Activated CD8-positive, alpha-beta memory T cell treated with anti-CD3 and anti-CD28 coated beads, Interleukin-2, amount 50 U/mL, for 24 hours (primary cell): ENCODE results near the gene ASXL3.

Source experiments
- DNase-seq: peaks from one replicate; pipeline ENCODE4 v3.0.0-alpha.2; 2020; ENCODE audit errors: extremely low read depth

Gene ASXL3

DNA sequence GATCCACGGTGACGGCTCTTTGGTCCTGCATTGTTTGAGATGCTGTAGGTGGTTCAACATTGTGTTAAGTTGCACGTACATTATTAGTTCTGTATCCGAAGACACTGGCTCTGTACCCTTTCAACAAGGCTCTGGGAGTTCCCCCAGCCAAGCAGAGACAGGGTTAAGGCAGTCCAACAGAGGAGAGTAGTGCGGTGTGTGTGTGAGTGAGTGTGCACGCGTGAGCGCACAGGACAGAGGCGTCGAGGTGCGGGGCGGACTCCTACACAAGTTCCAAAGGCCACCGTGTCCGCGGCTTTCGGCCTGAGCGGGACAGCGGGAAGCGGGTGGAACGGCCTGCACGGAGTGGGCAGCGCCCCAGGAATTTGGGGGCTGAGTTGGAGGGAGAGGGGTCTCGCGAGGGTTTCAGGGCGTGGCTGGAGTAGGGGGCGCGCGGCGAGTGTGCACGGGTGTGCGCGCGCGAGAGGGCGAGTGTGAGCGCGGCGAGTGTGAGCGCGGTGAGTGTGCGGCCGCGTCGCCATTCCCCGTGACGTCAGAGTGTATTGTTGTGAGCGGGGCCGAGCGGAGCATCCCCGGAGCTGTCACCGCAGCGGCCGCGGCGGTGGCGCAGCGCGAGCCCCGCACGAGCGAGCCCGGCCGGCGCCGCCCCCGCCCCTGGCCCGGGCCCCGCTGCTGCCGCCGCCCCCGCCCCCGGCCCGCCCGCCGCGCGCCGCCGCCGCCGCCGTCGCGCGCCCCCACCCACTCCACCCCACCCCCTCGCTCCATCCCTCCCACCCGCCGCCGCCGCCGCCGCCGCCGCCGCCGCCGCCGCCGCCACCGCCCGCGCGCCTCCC is at the start of gene ASXL3:
Gene ASXL3, plus strand, starts transcription at position 535 of the 833 bp plus-strand sequence. CDS start 413 bp downstream, outside the sequence.
- DNase-seq, result no peak

DNA sequence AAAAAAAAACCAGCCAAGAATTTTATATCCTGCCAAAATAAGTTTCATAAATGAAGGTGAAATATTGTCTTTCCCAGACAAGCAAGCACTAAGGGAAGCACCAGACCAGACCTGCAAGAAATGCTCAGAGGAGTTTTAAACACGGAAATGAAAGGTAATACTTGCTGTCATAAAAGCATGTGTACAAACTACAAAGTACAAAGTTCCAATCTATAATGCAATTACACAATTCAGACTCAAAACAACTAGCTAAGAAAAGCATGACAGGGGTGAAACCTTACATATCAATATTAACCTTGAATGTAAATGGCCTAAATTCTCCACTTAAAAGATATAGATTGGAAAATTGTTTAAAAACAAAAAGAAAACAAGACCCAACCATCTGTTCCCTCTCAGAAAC is 45.0 kb upstream of the ASXL3 start:
- no peak for DNase-seq

DNA sequence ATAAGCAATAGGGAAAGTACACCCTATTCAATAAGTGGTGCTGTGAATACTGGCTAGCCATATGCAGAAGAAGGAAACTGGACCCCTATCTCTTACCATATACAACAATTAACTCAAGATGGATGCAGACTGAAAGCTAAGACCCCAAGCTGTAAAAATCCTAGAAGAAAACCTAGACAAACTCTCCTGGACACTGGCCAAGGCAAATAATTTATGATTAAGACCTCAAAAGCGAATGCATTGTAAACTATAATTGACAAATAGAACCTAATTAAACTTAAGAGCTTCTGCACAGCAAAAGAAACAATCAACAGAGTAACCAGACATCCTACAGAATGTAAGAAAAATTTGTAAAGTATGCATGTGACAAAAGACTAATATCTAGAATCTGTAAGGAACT is 41.1 kb upstream of the ASXL3 start:
- DNase-seq, result no peak

DNA sequence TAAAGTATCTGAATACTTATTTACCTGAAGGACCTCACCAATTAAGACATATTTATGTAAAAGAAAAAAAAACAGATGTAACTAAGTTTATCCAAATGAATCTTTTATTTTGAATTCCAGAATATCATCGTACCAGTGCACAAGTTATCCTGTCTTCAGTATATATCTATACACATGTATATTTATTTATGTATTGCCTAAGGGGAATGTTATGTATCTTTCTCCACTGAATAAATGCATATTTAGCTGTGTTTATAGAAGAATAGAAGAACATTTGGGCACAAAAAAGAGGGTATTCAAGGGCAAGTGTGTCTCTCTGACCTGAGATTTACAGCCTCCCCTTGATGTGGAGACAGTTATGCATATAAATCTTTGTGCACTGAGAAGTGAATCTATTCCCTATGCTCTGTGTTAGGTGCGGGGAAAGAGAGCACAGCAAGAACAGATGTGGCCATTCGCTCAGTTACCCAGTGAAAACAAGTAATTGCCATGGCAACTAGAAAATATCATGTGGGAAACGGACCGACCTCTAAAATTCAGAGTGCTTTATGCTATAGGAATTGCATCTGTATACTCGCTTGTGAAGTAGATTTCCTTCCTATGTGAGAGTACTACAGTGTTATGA is 39.5 kb upstream of the ASXL3 start:
- DNase-seq, result no peak

DNA sequence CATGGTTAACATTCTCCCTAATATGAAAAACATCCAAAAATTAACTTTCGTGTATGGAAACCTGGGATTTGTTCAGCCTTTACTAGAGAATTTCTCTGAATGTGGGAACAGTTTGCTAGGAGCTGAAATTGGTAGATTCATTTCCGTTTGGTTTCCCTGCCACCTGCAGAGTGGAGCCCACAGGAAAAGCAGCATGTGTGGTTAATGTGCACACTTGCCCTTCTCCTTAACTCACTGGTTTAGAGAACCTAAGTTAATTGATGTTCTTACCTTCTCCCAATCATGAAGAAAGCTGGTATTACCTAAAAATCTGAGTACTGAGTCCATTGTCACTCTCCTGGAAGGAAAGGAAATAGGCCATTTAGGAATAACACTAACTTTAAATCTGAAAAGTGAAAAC is 37.6 kb upstream of the ASXL3 start:
- DNase-seq, result no peak

DNA sequence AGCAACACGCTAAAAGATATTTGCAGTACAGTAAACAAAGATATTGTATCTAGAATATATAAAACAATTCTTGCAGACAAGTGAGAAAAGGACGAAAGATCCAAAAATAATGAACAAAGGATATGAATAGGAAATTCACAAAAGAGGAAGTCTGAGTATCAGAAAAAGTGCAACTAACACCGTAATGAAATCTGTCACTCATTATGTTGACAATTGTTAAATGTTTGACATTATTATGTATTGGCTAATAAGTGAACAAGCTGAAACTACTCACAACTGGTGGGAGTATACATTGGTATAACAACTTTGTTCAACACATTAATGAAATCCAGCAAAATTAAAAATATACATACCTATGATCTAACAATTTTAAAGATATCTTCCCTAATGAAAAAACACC is 36.7 kb upstream of the ASXL3 start:
- no peak for DNase-seq

DNA sequence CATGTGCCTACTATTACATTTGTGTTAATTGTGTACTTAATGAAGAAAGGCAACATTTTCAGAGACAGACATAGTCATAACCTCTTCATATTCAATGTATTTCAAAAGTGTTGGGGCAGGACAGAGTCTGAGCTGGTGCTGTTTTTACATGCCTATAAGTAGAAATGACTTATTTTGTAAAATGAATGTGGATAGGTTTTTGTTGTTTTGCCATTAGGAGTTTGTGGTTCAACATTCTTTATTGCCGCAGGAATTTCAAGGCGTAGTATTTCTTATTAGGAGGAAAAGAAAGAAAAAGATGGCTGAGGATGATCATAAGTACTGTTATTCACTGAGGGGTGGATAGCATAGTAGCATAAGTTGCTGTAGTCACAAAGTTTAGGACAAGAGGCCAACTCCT is 21.2 kb upstream of the ASXL3 start:
- DNase-seq, result no peak

DNA sequence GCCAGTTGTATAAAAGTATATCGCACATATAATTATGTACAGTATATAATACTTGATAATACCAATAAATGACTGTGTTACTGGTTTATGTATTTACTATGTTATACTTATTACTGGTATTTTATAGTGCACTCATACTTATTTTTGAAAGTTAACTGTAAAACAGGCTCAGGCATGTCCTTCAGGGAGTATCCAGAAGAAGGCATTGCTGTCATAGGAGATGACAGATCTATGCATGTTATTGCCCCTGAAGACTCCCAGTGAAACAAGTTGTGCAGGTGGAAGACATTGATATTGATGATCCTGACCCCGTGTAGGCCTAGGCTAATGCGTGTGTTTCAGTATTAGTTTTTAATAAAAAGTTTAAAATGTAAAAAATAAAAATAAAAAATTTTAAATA is 20.3 kb upstream of the ASXL3 start:
- no peak for DNase-seq

DNA sequence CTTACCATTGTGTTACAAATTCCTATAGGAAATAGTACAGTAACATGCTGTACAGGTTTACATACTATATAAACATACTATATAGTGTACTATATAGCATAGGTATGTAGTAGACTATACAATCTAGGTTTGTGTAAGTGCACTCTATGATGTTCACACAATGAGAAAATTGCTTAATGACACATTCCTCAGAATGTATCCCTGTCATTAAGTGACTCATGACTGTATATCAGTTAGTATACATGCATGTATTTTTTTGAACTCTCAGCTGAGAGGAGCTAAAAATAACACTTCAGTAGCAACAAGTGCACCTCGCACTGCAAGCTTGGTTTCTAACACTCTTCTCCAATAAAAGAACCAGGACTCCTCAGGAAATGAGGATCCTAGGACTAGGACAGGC is 19.5 kb upstream of the ASXL3 start:
- DNase-seq, result no peak

DNA sequence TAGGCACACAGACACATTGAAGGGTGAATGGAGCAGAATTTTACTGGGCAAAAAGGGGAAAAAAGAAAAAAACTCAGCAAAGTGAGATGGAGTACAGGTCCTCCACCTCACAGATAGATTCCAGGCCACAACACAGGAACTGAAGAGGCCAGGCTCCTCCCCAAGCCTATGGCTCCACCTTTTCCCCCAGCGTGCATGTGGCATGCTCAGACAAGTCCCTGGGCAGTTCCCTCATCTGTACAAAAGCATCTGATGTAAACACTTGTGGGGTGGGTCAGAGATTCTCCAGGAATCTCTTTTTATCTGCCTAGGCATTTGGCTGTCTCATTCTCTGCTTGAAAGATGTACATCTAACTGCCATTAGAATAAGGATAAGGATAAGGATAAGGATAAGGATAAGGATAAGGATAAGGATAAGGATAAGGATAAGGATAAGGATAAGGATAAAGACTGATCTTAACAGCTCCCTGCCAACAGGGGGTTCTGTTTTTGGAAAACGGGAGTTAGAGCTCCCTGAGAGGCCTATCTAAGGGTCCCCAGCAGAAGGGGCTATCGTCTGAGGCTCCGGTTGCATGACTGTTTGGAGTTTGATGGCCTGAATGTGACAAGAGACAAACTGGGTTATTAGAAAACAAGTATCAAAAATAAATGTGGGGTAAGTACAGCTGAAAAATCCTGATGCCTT is 17.2 kb upstream of the ASXL3 start:
- no peak for DNase-seq

DNA sequence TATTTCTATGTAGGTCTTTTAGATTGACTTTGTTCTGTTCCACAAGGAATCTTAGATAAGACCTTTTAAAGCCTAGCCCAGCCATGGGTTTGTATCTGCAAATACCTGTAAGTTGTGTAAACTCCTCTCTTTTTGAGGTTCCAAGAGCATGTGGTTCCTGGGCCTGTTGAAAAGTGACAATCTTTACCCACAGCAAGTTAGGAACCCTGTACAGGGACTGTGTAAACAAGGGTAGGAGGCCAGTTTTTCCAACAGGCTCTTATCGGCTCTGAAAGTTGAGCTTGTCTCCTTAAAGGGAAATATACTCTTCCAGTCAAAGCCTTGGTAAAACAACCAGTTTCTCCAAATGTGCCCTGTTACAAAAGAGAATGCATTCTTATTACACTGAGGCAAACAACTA is 15.3 kb upstream of the ASXL3 start:
- no peak for DNase-seq

DNA sequence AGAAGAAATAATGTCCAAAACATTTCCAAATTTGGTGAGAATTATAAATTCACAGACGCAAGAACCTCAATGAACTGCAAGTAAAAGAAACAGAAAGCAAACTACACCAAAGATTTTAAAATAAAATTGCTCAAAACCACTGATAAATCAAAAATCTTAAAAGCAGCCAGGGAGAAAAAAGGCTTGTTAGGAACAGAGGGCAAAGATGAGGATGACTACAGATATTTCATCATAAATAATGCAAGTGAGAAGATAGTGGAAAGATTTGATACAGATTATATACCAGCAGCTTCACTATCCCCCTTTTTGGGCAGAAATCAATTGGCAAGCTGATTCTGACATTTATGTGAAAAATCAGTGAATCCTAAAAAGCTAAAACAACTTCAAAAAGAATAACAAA is 10.3 kb upstream of the ASXL3 start:
- no peak for DNase-seq

DNA sequence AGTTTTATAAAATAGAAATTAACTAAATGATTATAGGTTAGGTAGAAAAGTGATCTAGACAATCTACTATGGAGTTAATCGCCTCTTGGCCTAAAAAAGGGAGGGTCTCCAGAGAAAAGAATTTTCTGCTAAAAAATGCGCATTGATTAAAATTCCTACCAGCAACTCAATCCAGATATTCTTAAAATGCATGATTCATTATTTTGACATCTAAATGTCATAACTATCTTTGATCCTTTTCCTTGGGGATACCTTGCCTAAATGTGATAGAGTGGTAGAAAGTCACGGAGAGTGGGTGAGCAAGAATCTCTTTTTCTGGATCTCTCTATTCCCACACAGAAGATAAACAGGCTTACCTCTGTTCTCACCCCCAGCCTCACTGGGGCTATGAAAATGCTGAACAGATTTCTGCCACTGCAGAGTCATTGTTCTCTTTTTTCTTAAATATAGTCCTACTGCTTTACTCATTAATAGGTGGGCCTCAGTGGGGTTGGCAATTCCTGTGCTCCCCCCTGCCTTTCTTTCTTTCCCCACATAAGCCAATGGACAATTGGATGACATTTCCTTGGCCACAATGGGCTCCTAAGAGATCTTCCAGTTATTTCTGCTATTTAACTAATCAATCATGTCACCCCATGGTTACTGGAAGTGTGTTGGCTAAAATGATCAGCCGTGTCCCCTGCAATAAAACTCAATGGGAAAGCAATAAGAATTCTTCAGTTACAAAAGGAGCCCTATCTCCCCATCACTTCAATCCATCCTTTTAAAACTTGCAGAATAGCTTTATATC is 5.8 kb upstream of the ASXL3 start:
- no peak for DNase-seq

DNA sequence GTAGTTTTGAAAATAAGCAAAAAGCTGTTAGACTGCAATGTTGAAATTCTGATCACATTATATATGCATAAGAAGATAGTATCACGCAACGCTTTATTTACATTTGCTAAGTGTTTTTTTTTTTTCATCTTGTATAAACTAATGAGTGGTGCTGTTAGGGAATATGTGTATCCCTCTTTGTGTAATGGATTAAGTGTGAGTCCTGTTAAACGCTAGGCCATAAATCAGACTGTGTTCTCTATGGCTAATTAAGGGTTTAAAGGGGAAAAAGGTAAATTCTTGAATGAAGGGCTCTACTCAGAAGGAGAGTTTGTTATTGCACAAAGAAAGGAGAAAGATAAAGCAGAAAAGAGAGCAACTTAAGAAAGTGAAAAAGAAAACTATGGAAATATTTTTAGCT is 4.8 kb upstream of the ASXL3 start:
- no peak for DNase-seq

DNA sequence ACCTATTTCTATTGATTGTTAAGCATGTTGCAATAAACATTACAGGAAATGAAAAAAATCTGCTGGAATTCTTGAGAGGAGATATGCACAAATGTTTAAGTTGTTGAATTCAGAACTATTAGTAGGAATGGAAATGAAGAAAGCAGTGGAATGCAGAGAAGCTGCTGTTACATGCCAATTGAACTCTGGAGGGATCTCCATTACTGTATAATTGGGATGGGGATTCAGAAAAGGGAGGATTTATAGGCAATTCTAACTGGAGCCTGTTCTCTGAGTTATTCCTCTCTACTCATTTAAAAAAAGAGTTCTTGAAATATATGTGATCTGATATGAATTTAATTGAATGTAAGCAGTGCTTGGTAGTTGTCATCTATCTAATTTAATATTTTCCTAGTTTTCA is 2.6 kb upstream of the ASXL3 start:
- no peak for DNase-seq

DNA sequence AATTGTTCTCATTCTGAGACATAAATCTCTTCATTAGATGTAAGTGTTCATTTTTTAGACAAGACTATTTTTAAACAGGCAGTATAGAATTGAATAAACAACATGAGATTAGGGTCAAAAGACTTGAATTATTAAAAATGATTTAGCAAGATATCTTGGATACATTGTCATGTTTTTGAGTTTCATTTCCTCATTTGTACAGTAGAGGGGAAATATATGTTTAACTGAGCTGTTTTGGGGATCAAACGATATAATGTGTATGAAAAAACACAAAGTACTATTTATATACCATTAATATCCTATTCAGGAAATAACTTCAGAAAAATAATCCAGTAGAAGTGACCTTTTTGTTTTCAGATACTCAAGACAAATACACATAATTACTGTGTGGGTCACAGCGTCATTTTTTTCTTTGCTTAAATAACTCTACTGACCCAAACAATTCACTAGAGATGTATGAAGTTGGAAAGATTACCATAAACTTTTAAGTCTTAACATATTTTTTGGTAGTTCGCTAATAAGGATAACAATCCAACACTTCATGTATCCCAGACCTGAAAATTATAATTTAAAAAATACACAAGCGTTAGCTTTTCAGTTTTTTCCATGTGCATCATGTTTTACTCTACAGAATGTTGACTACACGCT is 896 bp upstream of the ASXL3 start:
- no peak for DNase-seq

DNA sequence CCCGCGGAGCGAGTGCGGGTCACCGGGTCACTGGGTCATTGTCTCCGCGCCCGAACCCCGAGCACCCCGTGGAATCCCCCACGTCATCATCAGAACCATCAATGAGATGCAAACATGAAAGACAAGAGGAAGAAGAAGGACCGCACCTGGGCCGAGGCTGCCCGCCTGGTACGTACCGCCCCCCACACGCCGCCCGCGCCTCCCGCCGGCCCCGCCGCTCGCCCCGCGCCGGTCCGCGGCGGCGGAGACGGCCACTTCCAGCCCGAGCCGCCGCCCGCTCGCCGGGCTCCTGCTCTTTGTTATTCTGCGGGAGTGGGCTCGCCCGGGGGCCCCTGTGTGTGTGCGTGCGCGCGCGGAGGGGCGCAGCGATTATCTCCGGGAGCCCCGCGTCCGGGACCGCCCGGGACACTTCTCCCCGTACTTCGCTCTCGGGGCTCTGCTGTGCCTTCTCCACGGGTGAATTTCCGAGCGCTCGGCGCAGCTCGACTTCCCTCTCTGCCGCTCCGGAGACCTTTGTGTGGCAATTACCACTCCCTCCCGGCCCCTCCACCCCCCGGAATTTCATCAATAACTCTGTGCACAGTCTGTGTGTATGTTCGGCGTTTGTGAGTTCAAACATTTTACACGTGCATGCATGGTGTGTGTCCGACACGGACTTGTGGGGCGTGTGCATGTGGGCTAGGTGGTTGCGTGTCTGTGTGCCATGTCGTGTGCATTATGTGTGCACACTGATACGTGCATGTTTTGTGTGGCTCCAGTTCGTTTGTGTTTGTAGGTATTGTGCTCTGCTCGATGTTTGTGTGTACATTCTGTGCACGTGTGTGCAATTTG is 714 bp downstream of the ASXL3 start:
- DNase-seq, result no peak

DNA sequence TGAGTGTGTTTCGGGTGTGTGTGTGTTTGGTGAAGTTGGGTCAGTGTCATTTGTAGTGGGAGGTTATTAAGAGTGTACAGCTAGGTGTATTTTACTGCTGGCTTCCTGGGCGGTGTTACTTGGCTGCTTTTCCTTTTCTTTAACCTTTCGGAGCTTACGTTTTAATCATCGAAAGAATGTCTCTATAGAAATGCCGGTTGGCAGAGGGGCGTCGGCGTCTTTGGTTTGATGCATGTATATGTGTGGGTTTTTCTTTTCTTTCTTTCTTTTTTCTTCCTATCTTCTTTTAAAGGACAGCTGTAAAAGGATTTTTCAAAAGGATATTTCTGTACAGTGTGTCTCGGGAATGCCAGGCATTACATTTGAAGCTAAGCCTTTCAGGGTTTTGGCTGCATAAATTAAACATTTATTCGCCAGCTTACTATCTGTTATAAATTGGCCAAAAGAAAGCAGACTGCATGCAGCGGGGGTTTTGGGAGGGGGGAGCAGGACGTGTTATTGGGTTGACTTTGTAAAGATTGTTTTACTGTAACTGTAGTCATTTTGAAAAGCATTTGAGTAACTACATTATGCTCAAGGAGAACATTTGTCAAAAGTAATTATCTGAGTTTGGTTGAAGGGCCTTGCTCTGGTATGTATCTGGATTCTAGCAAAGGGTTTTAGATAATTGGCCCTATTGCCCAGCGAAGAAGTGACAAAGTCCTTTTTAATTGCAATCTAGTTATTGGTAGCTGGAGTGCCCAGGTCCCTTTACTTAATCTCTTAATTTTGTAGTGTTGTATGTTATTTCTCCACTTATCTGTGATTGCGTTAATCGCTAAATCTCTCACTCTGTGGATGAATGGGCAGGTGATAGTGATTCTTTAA is 1.6 kb downstream of the ASXL3 start:
- DNase-seq, result no peak

DNA sequence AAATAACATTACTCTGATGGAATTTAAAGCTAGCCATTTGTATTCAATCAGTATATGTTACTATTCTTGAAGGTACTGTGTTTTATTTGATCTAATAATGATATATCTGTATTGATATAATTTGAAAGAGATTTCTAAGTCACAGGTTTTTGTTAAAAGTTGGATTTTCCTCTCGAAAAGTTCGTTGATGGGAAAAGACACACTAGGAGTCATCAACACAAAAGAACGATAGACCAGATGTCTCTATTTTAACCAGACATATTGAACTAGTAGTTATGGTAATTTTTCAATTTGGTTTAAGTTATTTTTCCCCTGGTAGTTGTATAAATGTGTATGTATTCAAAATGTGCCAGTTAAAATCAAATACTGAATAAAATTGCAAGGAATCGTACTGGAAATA is 2.5 kb downstream of the ASXL3 start:
- DNase-seq, result no peak

DNA sequence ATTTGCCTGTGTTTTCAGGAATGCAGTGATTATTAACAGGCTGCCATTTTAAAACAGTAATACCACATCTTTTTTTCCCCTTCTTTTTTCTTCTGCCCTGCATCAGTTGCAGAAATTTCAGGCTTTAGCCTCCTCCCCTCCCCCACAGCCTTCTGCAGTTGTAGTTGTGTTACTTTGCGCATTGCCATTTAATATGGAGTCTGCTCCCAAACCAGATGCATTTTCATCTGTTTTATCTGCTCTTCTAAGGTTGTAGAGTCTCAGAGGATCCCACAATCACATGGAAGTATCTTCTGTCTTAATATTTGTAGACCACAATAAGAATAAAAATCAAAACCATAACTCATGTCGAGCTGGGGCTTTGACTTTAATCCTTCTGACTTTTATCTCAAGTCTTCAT is 3.8 kb downstream of the ASXL3 start:
- DNase-seq, result no peak
